HuH-7.5 (cell line): Measurements from ENCODE around the gene MINDY4.
A peak's percentile ranks its signal among the peaks of the same experiment; 100 is the strongest.

Experiments used
- DNase-seq: peaks from one replicate; pipeline ENCODE4 v3.0.0; 2011; ENCODE audit warnings: low spot score

MINDY4 gene

DNA sequence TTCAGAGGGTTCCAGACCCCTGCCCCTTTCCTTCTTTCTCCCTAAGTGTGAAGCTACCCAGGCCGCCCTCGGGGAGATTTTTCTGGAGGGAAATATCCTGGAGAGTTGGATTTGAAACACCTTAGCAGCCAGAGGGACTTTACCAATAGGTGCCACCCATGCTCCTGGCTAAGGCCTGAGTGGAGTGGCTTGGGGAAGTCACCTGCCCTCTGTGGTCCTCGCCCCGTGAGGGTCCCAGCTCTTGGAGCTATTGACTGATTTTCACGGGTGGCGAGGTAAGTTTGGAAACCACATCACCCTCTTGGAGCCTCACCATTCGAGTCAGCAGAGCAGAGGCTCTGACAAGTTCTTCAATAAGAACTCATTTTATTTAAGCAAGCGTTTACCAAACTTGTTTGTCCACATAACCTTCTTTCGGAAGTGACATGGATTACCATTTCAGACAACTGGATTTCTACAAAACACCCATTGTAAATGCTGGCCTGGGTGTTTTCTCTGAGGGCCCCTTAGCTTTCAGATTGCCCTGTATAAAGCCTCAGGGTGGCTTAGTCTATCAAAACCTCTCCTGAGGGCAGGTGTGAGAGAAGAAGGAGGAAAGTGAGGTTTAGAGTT is 160.8 kb downstream of the MINDY4 start:
- DNase-seq: peak; percentile 4

DNA sequence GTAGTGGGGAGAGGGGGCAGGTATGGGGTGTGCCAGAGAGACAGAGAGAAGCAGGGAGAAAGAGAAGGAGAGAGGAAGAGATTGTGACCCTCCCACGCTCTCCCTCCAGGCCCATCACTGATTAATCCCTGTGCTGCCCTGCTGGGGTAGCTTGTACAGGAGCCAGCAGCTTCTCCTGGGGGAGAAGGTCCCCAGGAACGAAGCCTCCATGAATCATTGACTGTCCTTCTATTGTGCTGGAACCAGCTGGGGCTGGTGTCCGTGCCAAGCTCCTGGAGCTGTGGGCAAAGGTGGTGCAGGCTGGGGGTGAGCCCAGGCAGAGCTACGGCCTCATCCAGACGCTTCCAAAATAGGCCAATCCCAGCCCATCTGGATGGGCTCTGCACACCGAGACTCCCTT is 161.3 kb downstream of the MINDY4 start:
- peak; percentile 3 for DNase-seq

DNA sequence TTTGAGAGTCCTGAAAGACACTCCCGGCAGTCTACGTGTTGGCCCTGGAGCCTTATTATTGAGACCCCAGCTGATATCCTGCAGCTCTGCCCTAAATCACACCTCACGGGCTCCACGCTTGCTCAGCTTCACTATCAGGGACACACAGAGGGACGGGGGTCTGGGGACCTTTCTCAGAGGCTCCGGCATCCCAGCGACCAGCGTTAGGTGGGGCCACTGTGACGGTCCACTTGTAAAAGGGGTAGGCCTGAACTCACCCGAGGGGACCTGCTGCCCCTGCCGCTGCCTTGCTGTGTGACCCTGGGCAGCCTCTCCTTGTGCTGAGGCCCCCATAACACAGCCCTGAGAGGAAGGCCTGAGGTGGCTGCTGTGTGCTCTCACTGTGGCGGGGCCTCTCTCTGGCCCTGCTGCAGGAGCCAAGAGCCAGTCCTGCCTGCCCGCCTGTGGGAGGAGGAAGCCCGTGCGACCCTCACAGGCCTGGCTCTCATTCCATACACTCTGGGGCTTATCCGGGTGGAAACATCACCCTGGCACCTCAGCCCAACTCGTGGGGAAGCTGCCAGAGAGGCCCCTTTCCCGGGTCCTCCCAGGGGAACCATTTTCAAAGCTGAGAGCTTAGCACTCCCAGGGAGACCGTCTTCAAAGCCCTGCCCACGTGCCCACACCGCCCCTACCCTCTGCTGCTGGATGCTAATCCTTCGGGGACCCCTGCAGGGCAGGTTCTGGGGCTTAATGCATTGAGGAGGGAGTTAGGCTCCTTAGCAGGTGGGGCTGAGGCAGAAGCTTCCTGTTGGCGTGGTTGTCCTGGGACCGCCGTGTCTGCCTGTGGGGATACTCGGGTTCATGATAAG is 162.1 kb downstream of the MINDY4 start:
- no peak for DNase-seq

DNA sequence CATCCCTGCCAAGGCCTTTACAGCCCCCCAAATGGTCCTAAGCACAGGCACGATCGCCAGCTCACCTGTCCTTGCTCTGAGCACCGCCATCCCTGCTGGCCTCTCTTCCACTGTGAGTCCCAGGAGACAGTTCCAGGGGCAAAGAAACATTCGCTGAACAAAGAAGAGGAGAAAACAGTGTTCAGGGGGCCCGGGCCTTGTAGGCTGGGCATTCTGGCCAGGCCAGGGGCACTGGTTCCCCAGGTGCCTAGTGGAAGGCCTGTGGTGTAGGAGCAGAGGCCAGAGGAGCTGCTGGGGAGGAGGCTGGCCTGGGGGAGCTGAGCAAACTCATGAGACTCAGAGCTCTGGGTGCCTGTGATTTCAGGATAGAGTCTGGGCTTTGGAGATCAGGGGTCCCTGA is 163.0 kb downstream of the MINDY4 start:
- no peak for DNase-seq

DNA sequence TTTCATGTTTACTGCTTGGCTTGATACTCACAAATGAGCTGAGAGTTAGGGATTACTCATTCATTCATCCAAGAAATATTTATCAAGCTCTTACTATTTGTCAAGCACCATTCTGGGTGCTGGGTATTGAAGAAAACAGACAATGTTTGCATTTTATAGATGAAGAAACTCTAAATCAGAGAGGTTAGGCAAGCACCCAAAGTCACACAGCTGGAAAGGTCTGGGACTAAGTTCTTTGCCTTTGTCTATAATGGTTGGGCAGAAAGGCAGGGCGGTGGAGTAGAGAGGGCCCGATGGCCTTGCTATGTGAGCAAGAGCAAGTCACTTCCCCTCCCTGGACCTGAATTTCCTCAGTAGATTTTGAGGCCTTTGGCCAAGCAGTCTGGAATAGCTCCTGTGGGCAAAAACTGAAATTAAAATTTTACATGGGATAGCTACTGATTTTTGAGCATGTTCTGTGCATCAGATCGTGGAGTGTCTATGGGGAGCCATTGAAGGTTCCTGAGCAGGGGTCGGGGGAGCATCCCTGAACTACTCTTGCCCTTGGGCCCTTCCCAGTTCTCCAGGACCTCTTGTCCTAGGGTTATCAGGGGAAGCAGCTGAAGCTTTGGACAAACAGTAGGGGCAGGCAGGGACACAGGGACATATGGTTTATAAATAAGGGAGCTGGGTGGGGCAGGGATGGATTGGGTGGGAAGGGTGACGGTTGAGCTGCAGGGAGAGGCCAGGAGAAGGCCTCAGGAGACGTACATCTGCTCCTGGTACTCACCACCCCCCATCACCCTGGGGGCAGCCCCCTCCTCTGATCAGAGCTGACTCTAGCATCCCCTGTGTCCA is 163.7 kb downstream of the MINDY4 start:
- DNase-seq: no peak

DNA sequence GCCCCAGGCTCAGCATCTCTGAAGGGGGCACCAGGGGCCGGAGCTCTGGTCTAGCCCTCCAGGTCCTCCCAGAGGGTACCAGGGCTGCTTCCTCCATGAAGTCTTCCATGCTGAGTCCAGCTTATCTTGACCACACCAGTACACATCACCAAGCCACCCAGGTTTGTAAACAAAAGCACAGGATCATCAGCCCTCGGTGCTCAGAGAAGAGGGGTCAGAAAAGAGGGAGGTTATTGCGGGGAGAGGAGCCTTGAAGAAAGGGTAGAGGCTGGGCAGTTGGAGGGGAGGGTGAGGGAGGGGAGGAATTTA is 164.3 kb downstream of the MINDY4 start:
- no peak for DNase-seq

DNA sequence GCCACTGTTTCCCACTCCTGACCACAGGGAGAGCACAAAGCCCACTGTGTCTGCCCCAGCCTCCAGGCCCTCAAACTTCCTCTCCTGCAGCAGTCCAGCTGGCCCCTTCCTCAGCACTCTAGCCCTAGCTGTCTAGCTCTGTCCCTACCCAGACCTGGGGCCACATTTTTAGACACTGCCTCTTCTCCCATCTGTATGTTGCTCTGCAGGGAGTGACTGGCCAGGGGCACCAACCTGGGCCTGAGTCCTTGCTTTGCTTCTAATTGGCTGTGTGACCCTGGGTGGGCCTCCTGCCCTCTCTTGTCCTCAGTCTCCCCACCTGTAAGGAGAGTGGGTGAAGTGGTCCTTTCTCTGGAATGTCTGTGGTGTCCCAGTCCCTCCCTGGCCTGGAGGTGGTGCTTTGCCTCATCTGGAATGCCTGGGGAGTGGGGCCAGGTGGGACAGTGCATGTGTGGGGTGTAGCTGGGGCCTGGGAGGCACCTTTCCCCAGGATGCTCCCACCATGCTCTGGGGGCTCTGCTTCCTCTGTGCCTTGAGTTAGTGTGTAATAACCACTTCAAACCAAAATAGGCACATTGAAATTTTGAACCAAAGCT is 165.5 kb downstream of the MINDY4 start:
- DNase-seq: no peak

DNA sequence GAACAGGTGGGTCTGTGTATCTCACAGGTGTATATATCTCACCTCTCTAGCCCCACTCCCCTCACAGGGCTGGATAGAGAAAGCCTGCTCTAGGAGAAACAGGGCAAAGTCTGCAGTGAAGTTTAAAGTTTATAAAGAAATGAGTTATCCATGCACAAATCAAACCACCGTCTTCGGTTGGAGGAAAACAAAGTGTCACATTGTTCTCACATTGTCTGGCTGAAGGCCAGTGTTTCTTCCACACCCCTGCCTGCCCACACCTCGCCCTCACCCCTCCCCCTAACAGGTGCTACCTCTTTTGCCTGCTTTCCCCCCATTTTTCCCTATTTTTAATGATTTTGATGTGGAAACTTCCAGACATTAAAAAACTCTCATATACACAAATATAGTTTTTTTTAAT is 166.2 kb downstream of the MINDY4 start:
- DNase-seq: no peak

DNA sequence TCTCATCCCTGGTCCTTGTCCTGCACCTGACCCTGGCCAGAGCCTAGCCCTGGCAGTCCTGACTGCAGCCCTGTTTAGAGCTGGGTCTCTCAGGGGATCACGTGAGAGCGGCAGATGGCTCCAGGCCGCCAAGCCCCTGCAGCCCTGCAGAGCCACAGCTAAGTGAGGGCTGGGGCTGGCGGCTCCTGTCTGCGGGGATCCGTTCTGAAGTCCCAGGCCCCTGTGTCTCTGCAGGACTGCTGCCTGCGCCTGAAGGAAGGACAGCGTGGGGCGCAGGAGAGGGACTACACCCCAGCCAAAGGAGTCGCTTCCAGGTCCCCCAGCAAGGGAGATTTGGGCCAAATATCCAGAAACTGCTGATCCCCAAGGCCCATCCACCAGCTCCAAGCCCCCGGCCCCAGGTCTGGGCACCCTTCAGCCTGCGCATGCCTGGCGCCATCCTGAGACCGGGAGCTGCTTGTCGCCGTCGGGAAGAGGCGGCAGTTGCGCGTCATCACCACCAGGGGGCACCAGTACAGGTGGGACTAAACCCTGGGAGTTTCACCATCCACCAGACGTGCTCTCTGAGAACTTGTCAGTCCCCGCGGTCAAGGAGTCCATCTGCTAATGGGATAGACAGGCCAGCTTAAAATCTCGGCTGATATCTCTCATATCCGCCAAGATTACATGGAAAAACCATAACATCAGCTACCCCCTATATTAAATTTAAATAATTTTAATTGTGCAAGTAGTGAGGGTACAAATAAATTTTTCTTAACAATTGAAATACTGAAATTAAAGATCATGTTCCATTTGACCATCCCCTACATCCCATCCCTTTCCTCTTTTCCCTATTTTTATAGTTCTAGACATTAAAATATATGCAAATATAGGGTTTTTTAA is 167.5 kb downstream of the MINDY4 start:
- DNase-seq: peak; percentile 87

DNA sequence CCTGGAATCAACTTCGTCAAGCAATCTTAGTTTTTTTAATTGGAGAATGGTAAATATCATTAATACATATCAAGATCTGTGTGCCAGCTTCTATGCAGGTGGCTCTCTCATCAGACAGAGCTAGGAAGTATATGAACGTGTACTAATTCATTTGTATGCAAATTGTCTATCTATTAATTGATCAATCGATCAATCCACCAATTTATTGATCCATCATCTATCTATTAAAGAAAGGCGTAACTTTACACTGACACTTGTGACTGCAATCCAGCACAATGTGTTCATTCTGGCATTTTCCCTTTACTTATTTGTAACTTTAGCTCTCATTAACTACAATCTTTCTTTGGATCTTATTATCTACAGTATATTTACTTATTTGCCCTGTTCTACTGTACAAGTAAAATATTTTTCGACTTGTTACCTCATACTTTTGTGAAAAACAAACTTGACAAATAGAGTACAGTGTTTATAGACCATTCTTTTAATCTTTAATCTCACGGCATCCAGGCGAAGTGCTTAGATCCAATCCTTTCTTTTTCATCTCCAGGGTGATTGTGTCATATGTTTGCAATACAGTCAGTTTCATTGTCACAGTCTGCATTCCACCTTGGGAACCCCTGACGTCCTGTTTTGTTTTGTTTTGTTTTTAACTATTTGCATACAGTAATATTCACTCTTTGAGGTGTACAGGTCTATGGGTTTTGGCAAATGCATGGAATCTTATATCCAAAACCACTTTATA is 170.5 kb downstream of the MINDY4 start:
- DNase-seq: no peak
